HepG2 (cell line): Measurements from ENCODE around the gene MAT2A. TPM values are rescaled to one million over a fixed set of nuclear protein-coding genes. Genes with fewer than 3 reads are reported as not detected.

Experiments used
- BHLHE40 ChIP-seq: IDR thresholded peaks from 2 replicates; pipeline ENCODE4 v1.6.1; 2011; ENCODE audit warnings: low read length, improper control_type of control experiment
- EP300 ChIP-seq, 3 experiments: sonication (generic) in 1 of 3; formaldehyde crosslinking in 1 of 3; IDR thresholded peaks; 2 replicates each; pipeline versions ENCODE4 v1.5.1 to v1.6.1; 2011 to 2020; ENCODE audit warnings: low read depth in 2 of 3, low read length in 2 of 3, borderline replicate concordance in 1 of 3, improper control_type of control experiment in 1 of 3, mild to moderate bottlenecking in 1 of 3, missing genetic modification reagents in 1 of 3, moderate library complexity in 1 of 3
- MIXL1 ChIP-seq: IDR thresholded peaks from 2 replicates; pipeline ENCODE4 v1.6.1; 2016
- NAIF1 ChIP-seq: sonication (generic); formaldehyde crosslinking; IDR thresholded peaks from 2 replicates; pipeline ENCODE4 v1.5.0; 2020; ENCODE audit warnings: mild to moderate bottlenecking, missing genetic modification reagents, borderline replicate concordance
- RAD51 ChIP-seq: fragments of 450-650 bp; IDR thresholded peaks from 2 replicates; pipeline ENCODE4 v1.6.1; 2016; ENCODE audit warnings: borderline replicate concordance
- REXO4 ChIP-seq: sonication (generic); formaldehyde crosslinking; IDR thresholded peaks from 2 replicates; pipeline ENCODE4 v1.8.0; 2022; ENCODE audit warnings: missing genetic modification reagents, mild to moderate bottlenecking, borderline replicate concordance
- RFXANK ChIP-seq: IDR thresholded peaks from 2 replicates; pipeline ENCODE4 v1.6.1; 2016
- SOX6 ChIP-seq, 2 experiments: fragments of 450-650 bp in 1 of 2; sonication (generic) in 1 of 2; formaldehyde crosslinking in 1 of 2; IDR thresholded peaks; 2 replicates each; pipeline versions ENCODE4 v1.4.0 to v1.6.1; 2017 to 2020; ENCODE audit warnings: antibody characterized with exemption in 1 of 2, mild to moderate bottlenecking in 1 of 2, missing genetic modification reagents in 1 of 2
- U2AF2 ChIP-seq: fragments of 200-400 bp; formaldehyde crosslinking; IDR thresholded peaks from 2 replicates; pipeline ENCODE4 v1.6.1; 2017; ENCODE audit warnings: low read depth, mild to moderate bottlenecking, low read length
- ZBTB21 ChIP-seq: sonication (generic); formaldehyde crosslinking; IDR thresholded peaks from 2 replicates; pipeline ENCODE4 v1.4.0; 2020; ENCODE audit warnings: missing genetic modification reagents
- ZBTB8A ChIP-seq: sonication (generic); formaldehyde crosslinking; IDR thresholded peaks from 2 replicates; pipeline ENCODE4 v1.4.0; 2020; ENCODE audit warnings: mild to moderate bottlenecking, low read depth, missing genetic modification reagents, borderline replicate concordance
- ZNF20 ChIP-seq: sonication (generic); formaldehyde crosslinking; IDR thresholded peaks from 2 replicates; pipeline ENCODE4 v1.4.0; 2020; ENCODE audit warnings: mild to moderate bottlenecking, moderate library complexity, missing genetic modification reagents
- ZNF232 ChIP-seq: sonication (generic); formaldehyde crosslinking; IDR thresholded peaks from 2 replicates; pipeline ENCODE4 v1.4.0; 2020; ENCODE audit warnings: missing genetic modification reagents, borderline replicate concordance
- ZNF543 ChIP-seq: sonication (generic); formaldehyde crosslinking; IDR thresholded peaks from 2 replicates; pipeline ENCODE4 v1.4.0; 2020; ENCODE audit warnings: mild to moderate bottlenecking, missing genetic modification reagents
- polyA plus RNA-seq, 8 experiments: library from polyadenylated mRNA; depleted of rRNA in 3 of 8; stranded (reverse) in 7 of 8; unstranded in 1 of 8; fragments of >200 nt; fragmentation: Illumina TruSeq in 4 of 8; extraction: Trizol in 4 of 8; gene quantifications; 2 replicates each; pipeline versions ENCODE4 v1.2.1 to v1.2.3, GENCODE V29; 2011 to 2016; ENCODE audit warnings: low read depth in 4 of 8, missing spikeins in 1 of 8, mixed read lengths in 1 of 8; ENCODE audit not compliant: insufficient read depth in 1 of 8
- total RNA-seq, 5 experiments: library from RNA; depleted of rRNA; stranded (reverse); fragments of >200 nt; fragmentation: Illumina TruSeq; extraction: Trizol; gene quantifications; 2 replicates each; pipeline ENCODE4 v1.2.3, GENCODE V29; 2016; ENCODE audit warnings: low read depth in 1 of 5
- TF ChIP-seq, protein P1 (sequence below): sonication (generic); formaldehyde crosslinking; IDR thresholded peaks from 2 replicates; pipeline ENCODE4 v1.5.0; 2020; ENCODE audit warnings: mild to moderate bottlenecking, missing genetic modification reagents, borderline replicate concordance
- TF ChIP-seq, protein P2 (sequence below): sonication (generic); formaldehyde crosslinking; IDR thresholded peaks from 2 replicates; pipeline ENCODE4 v1.5.1; 2020; ENCODE audit warnings: missing genetic modification reagents, mild to moderate bottlenecking, borderline replicate concordance
- TF ChIP-seq, protein P3 (sequence below): sonication (generic); formaldehyde crosslinking; IDR thresholded peaks from 2 replicates; pipeline ENCODE4 v1.4.0; 2020; ENCODE audit warnings: missing genetic modification reagents

MAT2A gene
- total and polyA plus RNA-seq, 2 of the 13 experiments (the other 11 are each of a cell fraction or from before 2014, with no cell fraction given) = 155 to 331 TPM

DNA sequence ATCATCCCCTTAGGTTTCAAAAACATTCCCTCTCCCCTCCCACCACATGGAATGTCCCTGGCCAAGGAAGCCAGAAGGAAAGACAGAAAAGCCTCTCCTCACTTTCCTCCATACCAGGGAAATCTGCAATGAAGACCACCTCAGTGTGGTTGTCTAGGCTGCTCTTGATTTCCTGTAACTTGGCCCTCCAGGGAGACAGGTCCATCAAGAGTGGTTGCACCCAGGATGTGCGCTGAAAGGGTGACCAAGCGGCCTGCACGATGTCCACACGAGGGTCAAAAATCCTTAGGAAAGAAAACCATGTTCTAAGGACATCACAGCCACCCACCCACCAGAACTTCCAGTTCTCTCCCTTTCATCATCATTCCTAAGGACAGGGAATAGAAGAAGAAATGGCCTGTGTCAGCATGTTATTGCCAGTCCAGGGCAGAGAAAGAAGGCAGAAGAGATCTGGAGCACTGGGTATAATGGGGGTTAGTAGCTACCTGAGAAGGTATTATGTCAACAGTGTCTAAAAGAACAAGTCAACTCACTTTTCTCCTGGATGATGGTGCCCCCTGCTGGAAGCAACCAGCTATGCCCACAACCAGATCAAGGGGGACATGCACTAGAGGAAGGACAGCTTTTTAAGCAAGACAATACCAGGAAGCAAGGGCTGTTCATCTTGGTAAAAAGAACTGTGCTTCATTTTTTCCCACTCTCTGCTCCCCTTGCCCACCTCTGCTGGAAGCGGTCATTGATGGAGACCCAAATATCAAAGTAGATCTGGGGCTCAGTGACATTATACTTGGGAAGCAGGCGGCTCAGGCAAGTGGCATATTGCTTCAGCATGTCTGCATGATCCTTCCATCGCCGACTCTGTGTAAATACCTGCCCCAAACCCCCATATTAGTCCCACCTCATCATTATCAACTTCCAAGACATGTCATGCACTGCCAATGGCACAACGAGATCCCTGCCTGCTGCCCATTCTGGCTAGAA is 13.0 kb downstream of the MAT2A start (continued):
- TF ChIP-seq, protein P1, sequence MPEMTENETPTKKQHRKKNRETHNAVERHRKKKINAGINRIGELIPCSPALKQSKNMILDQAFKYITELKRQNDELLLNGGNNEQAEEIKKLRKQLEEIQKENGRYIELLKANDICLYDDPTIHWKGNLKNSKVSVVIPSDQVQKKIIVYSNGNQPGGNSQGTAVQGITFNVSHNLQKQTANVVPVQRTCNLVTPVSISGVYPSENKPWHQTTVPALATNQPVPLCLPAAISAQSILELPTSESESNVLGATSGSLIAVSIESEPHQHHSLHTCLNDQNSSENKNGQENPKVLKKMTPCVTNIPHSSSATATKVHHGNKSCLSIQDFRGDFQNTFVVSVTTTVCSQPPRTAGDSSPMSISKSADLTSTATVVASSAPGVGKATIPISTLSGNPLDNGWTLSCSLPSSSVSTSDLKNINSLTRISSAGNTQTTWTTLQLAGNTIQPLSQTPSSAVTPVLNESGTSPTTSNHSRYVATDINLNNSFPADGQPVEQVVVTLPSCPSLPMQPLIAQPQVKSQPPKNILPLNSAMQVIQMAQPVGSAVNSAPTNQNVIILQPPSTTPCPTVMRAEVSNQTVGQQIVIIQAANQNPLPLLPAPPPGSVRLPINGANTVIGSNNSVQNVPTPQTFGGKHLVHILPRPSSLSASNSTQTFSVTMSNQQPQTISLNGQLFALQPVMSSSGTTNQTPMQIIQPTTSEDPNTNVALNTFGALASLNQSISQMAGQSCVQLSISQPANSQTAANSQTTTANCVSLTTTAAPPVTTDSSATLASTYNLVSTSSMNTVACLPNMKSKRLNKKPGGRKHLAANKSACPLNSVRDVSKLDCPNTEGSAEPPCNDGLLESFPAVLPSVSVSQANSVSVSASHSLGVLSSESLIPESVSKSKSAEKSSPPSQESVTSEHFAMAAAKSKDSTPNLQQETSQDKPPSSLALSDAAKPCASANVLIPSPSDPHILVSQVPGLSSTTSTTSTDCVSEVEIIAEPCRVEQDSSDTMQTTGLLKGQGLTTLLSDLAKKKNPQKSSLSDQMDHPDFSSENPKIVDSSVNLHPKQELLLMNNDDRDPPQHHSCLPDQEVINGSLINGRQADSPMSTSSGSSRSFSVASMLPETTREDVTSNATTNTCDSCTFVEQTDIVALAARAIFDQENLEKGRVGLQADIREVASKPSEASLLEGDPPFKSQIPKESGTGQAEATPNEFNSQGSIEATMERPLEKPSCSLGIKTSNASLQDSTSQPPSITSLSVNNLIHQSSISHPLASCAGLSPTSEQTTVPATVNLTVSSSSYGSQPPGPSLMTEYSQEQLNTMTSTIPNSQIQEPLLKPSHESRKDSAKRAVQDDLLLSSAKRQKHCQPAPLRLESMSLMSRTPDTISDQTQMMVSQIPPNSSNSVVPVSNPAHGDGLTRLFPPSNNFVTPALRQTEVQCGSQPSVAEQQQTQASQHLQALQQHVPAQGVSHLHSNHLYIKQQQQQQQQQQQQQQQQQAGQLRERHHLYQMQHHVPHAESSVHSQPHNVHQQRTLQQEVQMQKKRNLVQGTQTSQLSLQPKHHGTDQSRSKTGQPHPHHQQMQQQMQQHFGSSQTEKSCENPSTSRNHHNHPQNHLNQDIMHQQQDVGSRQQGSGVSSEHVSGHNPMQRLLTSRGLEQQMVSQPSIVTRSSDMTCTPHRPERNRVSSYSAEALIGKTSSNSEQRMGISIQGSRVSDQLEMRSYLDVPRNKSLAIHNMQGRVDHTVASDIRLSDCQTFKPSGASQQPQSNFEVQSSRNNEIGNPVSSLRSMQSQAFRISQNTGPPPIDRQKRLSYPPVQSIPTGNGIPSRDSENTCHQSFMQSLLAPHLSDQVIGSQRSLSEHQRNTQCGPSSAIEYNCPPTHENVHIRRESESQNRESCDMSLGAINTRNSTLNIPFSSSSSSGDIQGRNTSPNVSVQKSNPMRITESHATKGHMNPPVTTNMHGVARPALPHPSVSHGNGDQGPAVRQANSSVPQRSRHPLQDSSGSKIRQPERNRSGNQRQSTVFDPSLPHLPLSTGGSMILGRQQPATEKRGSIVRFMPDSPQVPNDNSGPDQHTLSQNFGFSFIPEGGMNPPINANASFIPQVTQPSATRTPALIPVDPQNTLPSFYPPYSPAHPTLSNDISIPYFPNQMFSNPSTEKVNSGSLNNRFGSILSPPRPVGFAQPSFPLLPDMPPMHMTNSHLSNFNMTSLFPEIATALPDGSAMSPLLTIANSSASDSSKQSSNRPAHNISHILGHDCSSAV (CRISPR knock-in tag) = no peak
- TF ChIP-seq U2AF2 (no peak), REXO4 (CRISPR knock-in tag) (no peak), MIXL1 (no peak), BHLHE40 (no peak), ZNF543 (CRISPR knock-in tag) (no peak), ZNF20 (CRISPR knock-in tag) (no peak), ZNF232 (CRISPR knock-in tag) (no peak), RAD51 (no peak), ZBTB8A (no peak), SOX6 (IDR thresholded peaks at IDR 0.05) (no peak), SOX6 (CRISPR knock-in tag; IDR thresholded peaks at IDR 0.05) (peak; percentile 27; the same call in 1 of the 2 replicates), ZBTB21 (CRISPR knock-in tag) (no peak), EP300 (IDR thresholded peaks at IDR 0.05; ENCODE audit: low read depth in 2 of 2, low read length in 2 of 2) (no peak), EP300 (CRISPR knock-in tag; IDR thresholded peaks at IDR 0.05; ENCODE audit: borderline replicate concordance) (0 out of 2 replicates have a peak, but pooled peaks have one; percentile 24), RFXANK (CRISPR knock-in tag) (no peak), NAIF1 (CRISPR knock-in tag) (no peak)
- TF ChIP-seq, protein P2, sequence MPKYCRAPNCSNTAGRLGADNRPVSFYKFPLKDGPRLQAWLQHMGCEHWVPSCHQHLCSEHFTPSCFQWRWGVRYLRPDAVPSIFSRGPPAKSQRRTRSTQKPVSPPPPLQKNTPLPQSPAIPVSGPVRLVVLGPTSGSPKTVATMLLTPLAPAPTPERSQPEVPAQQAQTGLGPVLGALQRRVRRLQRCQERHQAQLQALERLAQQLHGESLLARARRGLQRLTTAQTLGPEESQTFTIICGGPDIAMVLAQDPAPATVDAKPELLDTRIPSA (CRISPR knock-in tag) = no peak
- TF ChIP-seq, protein P3, sequence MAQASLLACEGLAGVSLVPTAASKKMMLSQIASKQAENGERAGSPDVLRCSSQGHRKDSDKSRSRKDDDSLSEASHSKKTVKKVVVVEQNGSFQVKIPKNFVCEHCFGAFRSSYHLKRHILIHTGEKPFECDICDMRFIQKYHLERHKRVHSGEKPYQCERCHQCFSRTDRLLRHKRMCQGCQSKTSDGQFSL (CRISPR knock-in tag) = no peak
